Ascending aorta (tissue), 2 donors: ENCODE measurements around the gene OGN. TPM values are rescaled to one million over a fixed set of nuclear protein-coding genes. Genes with fewer than 3 reads are reported as not detected.

Experiments
- DNase-seq, 2 donors: peaks; one replicate each; pipeline ENCODE4 v3.0.0-alpha.2; 2019; ENCODE audit warnings: low spot score in 2 of 2
- H3K27ac ChIP-seq, 2 donors: fragments of 200-600 bp; sonication (generic); one replicate each; pipeline ENCODE4 v1.5.1; 2016 to 2017; ENCODE audit warnings: mild to moderate bottlenecking in 1 of 2
- H3K27me3 ChIP-seq: fragments of 200-600 bp; sonication (generic); one replicate; pipeline ENCODE4 v1.5.1; 2017
- H3K36me3 ChIP-seq, 2 donors: fragments of 200-600 bp; sonication (generic); one replicate each; pipeline ENCODE4 v1.5.1; 2016
- H3K4me1 ChIP-seq, 2 donors: fragments of 200-600 bp; sonication (generic); one replicate each; pipeline ENCODE4 v1.5.1; 2016 to 2017; ENCODE audit warnings: mild to moderate bottlenecking in 1 of 2
- H3K4me3 ChIP-seq, 2 donors: fragments of 200-600 bp; sonication (generic); one replicate each; pipeline ENCODE4 v1.5.1; 2016 to 2017; ENCODE audit warnings: mild to moderate bottlenecking in 1 of 2
- H3K9me3 ChIP-seq, 2 donors: fragments of 200-600 bp; sonication (generic); one replicate each; pipeline ENCODE4 v1.5.1; 2016
- intact Hi-C: fragments of 100-400 bp; cut with DNase I; formaldehyde crosslinking; loops from one replicate; pipeline ENCODE4 v1.15.1; 2023
- total RNA-seq: library from RNA; depleted of rRNA; stranded (reverse); fragments of >200 nt; gene quantifications from one replicate; pipeline ENCODE4 v1.1.0, GENCODE V29; 2016
- TF ChIP-seq, protein P1 (sequence below), 3 experiments: fragments of 200-600 bp in 2 of 3; fragments of 450-650 bp in 1 of 3; sonication (generic) in 2 of 3; IDR thresholded peaks; one replicate each; pipeline ENCODE4 v1.5.1; 2016 to 2019; ENCODE audit warnings: antibody characterized with exemption in 3 of 3, mild to moderate bottlenecking in 1 of 3, moderate library complexity in 1 of 3

OGN gene, protein sequence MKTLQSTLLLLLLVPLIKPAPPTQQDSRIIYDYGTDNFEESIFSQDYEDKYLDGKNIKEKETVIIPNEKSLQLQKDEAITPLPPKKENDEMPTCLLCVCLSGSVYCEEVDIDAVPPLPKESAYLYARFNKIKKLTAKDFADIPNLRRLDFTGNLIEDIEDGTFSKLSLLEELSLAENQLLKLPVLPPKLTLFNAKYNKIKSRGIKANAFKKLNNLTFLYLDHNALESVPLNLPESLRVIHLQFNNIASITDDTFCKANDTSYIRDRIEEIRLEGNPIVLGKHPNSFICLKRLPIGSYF
- 156 TPM for total RNA-seq

DNA sequence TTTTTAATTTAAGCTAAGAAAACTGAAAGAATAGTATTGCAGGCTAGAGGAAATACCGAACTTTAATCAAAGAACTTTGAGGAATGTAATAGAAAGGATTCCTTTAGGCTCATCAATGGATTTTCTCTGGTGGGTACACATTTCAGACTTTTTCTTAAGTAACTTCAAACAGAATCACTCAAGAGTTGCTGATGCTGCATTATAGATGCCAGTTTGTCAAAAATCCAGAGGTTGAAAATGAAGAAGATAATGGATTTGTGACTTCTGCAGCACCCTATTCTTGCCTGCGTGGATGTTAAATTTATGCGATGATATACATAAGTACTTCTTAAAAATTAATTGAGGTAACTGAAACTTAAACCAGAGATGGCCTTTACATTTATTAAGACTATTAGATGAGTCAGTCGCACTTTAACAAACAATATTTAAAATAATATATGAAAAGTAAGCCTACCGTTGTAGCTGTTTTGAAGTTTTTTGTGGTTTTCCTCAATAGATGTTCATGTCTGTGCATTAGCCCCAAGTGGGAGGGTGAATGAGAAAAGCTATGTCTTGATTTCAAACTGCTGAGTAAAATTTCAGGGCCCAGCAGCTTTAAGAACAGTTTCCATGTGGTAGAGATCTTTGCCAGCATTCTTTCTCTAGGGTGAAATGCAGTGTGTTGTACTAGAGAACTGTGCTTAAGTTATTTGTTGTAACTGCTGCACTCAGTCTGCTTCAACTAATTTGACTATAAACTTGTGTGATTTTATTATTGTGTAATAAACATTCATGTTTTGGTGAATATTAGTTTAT lies at the start of gene OGN:
Gene OGN, minus strand, starts transcription at position 537 of the 795 bp plus-strand sequence. CDS start 1,171 bp downstream, outside the sequence.
- TF ChIP-seq, protein P1, sequence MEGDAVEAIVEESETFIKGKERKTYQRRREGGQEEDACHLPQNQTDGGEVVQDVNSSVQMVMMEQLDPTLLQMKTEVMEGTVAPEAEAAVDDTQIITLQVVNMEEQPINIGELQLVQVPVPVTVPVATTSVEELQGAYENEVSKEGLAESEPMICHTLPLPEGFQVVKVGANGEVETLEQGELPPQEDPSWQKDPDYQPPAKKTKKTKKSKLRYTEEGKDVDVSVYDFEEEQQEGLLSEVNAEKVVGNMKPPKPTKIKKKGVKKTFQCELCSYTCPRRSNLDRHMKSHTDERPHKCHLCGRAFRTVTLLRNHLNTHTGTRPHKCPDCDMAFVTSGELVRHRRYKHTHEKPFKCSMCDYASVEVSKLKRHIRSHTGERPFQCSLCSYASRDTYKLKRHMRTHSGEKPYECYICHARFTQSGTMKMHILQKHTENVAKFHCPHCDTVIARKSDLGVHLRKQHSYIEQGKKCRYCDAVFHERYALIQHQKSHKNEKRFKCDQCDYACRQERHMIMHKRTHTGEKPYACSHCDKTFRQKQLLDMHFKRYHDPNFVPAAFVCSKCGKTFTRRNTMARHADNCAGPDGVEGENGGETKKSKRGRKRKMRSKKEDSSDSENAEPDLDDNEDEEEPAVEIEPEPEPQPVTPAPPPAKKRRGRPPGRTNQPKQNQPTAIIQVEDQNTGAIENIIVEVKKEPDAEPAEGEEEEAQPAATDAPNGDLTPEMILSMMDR (IDR thresholded peaks at IDR 0.05) = no peak
- Histone ChIP-seq H3K4me3 (peak within 1 kb of the TSS; percentile 41 to 64), H3K9me3 (no peaks in the 10 kb centered on the region), H3K4me1 (peaks cover 0 to 9% of the 10 kb centered on the region in 2 donors), H3K36me3 (no peaks in the 10 kb centered on the region), H3K27me3 (no peaks in the 10 kb centered on the region), H3K27ac (peak within 1 kb of the TSS; percentile 82 to 84)
- no peak for DNase-seq
- intact Hi-C loops = loop anchor here (2.0 kb wide), 1 partner anchor 17 kb away; no protein-coding TSS in a partner anchor

- Histone ChIP-seq H3K4me3 (no peak overlapping the region), H3K27ac (no peak overlapping the region), H3K27me3 (no peaks in the 10 kb centered on the region), H3K4me1 (peaks cover 0 to 6% of the 10 kb centered on the region in 2 donors), H3K9me3 (no peaks in the 10 kb centered on the region), H3K36me3 (no peaks in the 10 kb centered on the region)
- intact Hi-C loops = no loop called here
- DNase-seq = no peak
- TF ChIP-seq, protein P1 (IDR thresholded peaks at IDR 0.05) = no peak
Measured at GRCh38 chr9:92446536-92446935, 42.2 kb upstream of the OGN start.

DNA sequence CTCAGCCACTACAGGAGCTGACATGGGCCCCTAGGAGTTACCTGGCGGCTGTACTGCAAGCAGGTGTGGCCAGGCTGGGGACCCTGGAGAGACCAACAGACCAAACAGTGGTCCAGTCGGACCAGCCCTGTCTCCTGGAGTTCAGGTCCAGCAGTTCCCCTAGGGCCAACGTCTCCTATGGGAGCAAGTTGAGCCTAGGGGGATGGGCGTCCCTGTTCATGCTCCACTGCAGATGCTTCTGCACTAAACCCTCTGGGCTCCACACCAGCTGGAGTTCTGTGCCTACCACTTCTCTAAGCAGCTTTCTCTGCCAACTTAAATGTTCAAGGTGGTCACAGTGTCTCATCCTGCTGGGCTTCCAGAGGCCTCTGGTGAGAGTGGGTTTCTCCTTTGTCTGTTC lies 40.5 kb upstream of the OGN start:
- Histone ChIP-seq H3K9me3 (no peaks in the 10 kb centered on the region), H3K27me3 (no peaks in the 10 kb centered on the region), H3K4me1 (peaks cover 0 to 10% of the 10 kb centered on the region in 2 donors), H3K27ac (no peak overlapping the region), H3K4me3 (no peak overlapping the region), H3K36me3 (no peaks in the 10 kb centered on the region)
- no peak for DNase-seq
- intact Hi-C loops = loop anchor here (5.0 kb wide), 1 partner anchor 187 kb away; no protein-coding TSS in a partner anchor
- TF ChIP-seq, protein P1 (IDR thresholded peaks at IDR 0.05) = no peak

DNA sequence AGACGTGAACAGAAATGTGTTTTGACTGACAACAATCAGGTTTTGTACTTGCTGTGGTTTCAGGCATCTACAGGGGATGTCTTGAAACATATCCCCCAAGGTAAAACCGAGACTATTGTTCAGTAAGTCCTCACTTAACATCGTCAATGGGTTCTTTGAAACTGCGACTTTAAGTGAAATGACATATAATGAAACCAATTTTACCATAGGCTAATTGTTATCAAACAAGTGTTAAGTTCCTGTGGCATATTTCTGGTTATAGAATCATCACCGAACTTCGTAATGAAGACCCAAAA lies 36.3 kb upstream of the OGN start:
- intact Hi-C loops = loop anchor here (5.0 kb wide), 1 partner anchor 192 kb away; no protein-coding TSS in a partner anchor
- Histone ChIP-seq H3K4me3 (no peak overlapping the region), H3K36me3 (no peaks in the 10 kb centered on the region), H3K9me3 (no peaks in the 10 kb centered on the region), H3K27me3 (no peaks in the 10 kb centered on the region), H3K27ac (no peak overlapping the region), H3K4me1 (peaks cover 0 to 14% of the 10 kb centered on the region in 2 donors)
- TF ChIP-seq, protein P1 (IDR thresholded peaks at IDR 0.05) = no peak
- no peak for DNase-seq

DNA sequence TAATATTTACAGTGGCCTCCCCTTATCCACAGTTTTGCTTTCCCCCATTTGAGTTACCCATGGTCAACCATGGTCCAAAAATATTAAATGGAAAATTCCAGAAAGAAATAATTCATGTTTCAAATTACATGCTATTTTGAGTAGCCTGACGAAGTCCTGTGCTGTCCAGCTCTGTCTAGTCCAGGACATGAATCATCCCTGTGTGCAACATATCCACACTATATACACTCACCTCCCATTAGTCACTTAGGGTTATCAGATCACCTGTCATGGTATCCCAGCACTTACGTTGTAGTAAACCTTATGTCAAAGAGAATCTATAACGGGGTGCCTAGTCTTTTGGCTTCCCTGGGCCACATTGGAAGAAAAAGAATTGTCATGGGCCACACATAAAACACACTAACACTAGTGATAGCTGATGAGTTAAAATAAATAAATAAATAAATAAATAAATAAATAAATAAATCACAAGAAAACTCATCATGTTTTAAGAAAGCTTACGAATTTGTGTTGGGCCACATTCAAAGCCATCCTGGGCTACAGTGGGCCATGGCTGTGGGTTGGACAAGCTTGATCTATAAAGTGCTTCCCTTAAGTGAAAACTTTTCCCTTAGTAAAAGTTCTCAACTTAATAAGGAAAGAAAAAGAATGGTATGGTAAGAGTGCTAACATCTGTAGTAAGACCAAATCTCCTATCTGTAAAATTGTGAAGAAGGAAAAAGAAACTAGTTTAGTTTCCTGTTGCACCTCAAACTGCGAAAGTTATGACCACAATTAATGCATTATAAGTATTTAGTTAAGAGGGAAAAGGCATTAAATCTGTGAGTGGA lies 35.8 kb upstream of the OGN start:
- Histone ChIP-seq H3K27me3 (no peaks in the 10 kb centered on the region), H3K27ac (no peak overlapping the region), H3K36me3 (no peaks in the 10 kb centered on the region), H3K4me1 (peaks cover 0 to 14% of the 10 kb centered on the region in 2 donors), H3K9me3 (no peaks in the 10 kb centered on the region), H3K4me3 (no peak overlapping the region)
- intact Hi-C loops = loop anchor here (2.0 to 5.0 kb wide), 4 partner anchors 97 to 325 kb away; partner anchors contain the start of genes BICD2, CENPP and NOL8
- no peak for DNase-seq
- TF ChIP-seq, protein P1 (IDR thresholded peaks at IDR 0.05) = no peak
